ENCODE measurements around the gene CEP112.
"Not testable (repeated sequence)": the region's sequence is repeated elsewhere in the genome, so short reads cannot be mapped to it uniquely, and the experiment has no call there.

Gene CEP112

GRCh38 chr17:65865715-65866425, 326.1 kb downstream of the CEP112 start:
- DNase-seq, result no peak

GRCh38 chr17:65864394-65864793, 327.5 kb downstream of the CEP112 start:
- no peak for DNase-seq

- DNase-seq, result no peak
Observed at GRCh38 chr17:65857718-65858117, 334.2 kb downstream of the CEP112 start.

GRCh38 chr17:65856865-65857264, 335.1 kb downstream of the CEP112 start:
- DNase-seq, result no peak

GRCh38 chr17:65855675-65856074, 336.3 kb downstream of the CEP112 start:
- DNase-seq, result no peak

GRCh38 chr17:65855245-65855644, 336.7 kb downstream of the CEP112 start:
- no peak for DNase-seq

GRCh38 chr17:65853816-65854215, 338.1 kb downstream of the CEP112 start:
- DNase-seq, result no peak

GRCh38 chr17:65852911-65853310, 339.0 kb downstream of the CEP112 start:
- DNase-seq, result no peak

- no peak for DNase-seq
Observed at GRCh38 chr17:65851965-65852736, 339.8 kb downstream of the CEP112 start.

GRCh38 chr17:65850486-65850885, 341.4 kb downstream of the CEP112 start:
- no peak for DNase-seq

GRCh38 chr17:65848751-65849150, 343.2 kb downstream of the CEP112 start:
- DNase-seq, result no peak

GRCh38 chr17:65841089-65841488, 350.8 kb downstream of the CEP112 start:
- no peak for DNase-seq

GRCh38 chr17:65837232-65837631, 354.7 kb downstream of the CEP112 start:
- not testable (repeated sequence) for DNase-seq

GRCh38 chr17:65833214-65833613, 358.7 kb downstream of the CEP112 start:
- DNase-seq, result no peak

GRCh38 chr17:65830356-65830755, 361.6 kb downstream of the CEP112 start:
- DNase-seq, result no peak

- DNase-seq, result not testable (repeated sequence)
Observed at GRCh38 chr17:65826577-65826976, 365.4 kb downstream of the CEP112 start.

- no peak for DNase-seq
Observed at GRCh38 chr17:65824901-65825300, 367.0 kb downstream of the CEP112 start.

- no peak for DNase-seq
Observed at GRCh38 chr17:65823713-65824112, 368.2 kb downstream of the CEP112 start.

GRCh38 chr17:65820811-65821210, 371.1 kb downstream of the CEP112 start:
- no peak for DNase-seq

GRCh38 chr17:65820306-65820705, 371.6 kb downstream of the CEP112 start:
- no peak for DNase-seq

- no peak for DNase-seq
Observed at GRCh38 chr17:65819810-65820209, 372.1 kb downstream of the CEP112 start.

GRCh38 chr17:65817951-65818350, 374.0 kb downstream of the CEP112 start:
- no peak for DNase-seq

- no peak for DNase-seq
Observed at GRCh38 chr17:65814418-65814817, 377.5 kb downstream of the CEP112 start.

GRCh38 chr17:65813306-65813705, 378.6 kb downstream of the CEP112 start:
- DNase-seq, result no peak

Measured in GDM1 (cell line).